Bone marrow (tissue), 2 donors: Measurements from ENCODE around the gene TPM2.

Experiments
- DNase-seq, 2 donors: peaks; one replicate each; lab custom pipeline; 2025; lab: John Stamatoyannopoulos, UW

TPM2 gene

DNA sequence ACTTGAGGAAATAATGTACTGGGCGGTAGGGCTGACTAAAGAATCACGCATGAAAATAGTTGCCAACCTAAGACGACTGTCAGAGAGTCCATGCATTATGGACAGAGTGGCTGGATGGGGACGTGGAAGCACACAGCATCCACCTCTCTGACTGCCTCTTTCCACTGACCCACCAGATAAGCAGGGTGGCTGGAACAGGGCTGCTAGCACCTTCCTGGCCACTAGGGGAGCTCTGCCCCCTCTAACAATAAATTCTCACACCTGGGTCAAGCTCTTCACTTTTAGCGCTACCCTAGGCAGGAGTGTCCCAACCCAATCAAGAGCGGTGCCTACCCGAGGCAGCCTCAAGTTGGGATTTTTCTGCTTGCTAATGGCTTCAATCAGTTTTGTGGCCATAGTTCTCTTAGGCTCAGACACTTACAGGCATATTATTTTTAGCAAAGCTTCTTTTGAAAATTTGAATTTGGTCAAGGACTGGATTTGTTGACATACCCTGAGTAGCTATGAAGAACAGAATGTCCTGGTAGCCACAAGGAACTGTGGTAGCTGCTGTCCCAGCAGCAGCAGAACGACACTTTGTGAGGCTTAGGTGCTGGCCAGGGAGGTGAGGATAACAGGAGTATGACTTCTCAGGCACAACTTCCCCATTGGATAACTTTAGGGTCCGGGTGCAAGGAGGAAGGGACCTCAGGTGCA is 6.9 kb upstream of the TPM2 start:
- peak in 1 of 2 donors; percentile 6 for DNase-seq

- DNase-seq = no peak
These were observed 6.2 kb upstream of the TPM2 start for GRCh38 chr9:35695943-35696401.

DNA sequence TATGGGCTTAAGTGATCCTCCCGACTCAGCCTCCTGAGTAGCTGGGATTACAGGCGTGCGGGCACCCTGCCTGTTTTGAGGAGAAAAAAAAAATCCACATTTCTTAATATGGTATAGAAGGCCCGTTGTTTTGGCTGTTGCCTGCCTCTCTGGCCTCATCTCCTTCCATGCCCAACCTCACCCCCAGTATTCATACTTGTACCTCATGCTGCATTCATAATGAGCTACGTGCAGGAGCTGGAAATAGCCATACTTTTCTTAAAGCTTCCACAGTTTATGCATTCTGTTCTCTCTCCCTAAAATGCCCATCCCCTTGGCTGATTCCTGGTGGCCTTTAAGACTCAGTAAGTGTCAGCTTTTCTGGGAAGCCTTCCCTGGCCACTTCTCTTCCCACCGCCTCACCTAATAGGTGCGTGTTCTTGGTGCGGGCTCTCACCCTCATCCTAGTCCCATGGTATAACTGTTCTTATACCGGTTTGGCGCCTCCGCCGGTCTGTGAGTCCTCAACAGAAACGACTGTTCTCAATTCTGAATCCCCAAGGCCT is 2.1 kb upstream of the TPM2 start:
- DNase-seq = no peak

- no peak for DNase-seq
These were observed 1.6 kb upstream of the TPM2 start for GRCh38 chr9:35691334-35691650.

- peak; percentile 31 to 55 for DNase-seq
These were observed 1.0 kb upstream of the TPM2 start for GRCh38 chr9:35690614-35691333.

DNA sequence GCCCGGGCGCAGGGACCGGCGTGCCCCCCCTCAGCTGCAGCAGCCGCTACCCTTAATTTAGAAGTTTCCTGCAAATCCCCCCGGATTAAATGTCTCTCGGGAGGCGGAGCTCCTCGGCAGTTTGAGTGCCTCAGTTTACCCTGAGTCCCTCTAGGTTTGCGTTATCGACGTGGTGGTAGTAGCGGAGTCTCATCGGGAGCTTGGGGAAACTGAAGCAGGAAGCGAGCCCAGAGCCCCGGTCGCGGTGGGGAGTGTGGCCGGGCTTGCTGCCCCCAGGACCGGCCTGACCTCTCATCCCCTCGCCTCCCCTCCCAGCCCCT is 529 bp upstream of the TPM2 start:
- peak in 1 of 2 donors; percentile 31 for DNase-seq

DNA sequence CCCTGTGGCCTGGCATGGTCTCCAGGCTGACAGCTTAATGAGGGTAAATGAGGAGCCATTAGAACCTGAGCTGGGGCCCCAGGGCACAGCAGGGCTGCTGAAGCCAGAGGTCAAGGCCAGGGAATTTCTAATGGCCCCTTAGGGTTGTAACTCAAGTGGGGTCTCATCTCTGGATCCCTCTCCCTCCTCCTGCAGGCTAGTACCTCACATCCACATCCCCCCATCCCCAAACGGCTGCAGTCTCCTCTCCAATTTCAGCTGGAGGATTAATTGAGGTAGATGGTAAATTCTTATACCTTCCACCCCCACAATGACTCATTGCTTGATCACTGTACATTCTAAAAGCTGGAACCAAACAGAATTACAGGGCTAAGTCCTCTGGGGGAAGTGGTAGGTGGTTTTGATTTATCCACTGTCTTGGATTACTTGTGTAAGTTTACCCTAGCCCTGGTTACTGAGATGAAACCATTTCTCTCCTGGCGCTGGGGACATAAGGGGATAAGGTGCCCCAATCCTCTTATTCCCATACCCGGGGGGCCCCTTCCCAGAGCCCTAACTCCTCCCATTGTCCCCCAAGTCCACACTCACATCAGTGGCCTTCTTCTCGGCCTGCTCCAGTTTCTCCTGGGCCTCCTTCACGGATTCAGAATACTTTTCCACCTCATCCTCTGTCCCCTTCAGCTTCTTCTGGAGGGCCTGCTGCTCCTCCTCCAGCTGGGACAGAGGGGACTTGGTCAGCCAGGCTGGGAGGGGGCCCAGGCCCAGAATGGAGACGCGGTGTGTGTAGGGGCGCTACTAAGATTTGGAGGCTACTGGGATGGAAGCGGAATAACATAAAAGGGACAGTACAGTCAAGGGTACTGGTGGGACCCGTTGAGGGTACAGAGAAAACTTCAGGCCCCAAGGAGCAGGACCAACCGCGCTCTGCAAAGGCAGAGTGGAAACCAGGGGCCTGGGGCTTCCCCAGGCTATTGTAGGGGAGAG is 875 bp downstream of the TPM2 start:
- peak in 1 of 2 donors; percentile 2 for DNase-seq

- DNase-seq = no peak
These were observed 1.7 kb downstream of the TPM2 start for GRCh38 chr9:35687972-35688557.

DNA sequence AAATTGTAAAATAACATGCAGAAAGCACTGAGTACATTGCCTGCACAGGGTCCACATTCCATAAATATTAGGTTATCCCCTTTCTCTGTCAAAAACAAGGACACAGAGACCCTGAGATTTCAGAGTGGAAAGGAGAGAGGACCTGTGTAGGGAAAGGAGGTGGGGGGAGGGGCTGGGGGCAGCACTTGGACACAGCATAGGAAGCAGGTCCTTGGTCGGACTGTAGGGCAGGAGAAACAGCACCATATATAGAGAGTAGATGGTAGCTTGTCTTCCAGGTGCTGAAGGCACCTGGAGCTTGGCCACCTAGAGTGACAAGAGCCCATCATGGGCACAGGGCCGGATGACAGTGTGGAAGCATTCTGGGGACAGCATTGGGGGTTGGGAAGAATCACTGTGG is 2.4 kb downstream of the TPM2 start:
- no peak for DNase-seq

DNA sequence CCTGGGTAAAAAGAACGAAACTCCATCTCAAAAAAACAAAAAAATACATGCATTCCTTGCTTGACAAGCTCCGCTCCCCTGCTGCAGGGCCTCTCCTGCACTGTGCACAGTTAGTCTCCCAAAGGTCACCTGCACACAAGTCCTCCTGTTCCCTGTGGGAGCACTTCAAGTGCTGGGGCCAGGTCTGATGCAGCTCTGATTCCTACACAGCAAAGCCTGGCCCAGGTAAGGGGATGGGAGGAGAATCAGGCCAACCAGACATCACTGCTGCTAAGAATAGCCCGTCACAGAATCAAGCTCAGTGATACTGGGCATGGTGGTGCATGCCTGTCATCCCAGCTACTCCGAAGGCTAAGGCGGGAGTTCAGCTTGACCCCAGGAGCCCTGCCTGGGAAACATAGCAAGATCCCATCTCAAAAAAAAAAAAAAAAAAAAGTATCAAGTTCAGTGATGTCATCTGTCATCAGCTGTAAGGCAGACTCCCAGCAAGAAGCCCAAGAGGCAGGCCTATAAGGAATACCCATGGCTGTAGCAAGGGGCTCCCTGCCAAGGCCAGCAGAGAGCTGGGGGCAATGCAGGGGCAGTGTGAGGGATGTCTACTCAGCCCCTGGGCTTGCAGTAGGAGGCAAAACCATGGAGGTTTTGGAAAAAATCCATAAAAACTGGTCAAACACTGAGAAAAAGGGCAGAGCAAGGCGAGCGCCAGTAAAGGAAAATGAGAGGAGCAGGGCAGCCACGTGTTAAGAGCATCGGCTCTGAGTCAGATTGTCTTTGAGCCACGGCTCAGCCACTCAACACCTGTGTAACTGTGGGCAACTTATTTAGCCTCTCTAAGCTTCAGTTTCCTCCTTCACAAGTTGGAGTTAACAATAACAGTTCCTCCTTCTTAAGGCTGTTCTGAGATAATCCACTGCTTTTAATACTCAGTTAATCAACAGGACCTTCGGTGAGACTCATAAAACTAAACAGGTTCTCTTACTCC is 3.2 kb downstream of the TPM2 start:
- no peak for DNase-seq

DNA sequence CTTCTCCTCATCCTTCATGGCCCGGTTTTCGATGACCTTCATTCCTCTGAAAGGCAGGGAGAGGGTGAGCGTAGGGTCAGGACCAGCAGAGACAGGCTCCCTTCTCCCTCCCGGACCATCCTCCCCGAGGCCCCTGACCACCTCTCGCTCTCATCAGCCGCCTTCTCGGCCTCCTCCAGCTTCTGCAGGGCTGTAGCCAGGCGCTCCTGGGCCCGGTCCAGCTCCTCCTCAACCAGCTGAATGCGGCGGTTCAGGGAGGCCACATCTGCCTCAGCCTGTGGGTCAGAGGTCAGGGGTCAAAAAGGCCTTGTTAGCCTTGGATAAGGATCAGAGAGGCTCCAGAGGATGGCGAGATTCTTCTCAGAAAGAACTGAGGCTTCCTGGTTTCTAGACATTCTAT is 4.2 kb downstream of the TPM2 start:
- no peak for DNase-seq

DNA sequence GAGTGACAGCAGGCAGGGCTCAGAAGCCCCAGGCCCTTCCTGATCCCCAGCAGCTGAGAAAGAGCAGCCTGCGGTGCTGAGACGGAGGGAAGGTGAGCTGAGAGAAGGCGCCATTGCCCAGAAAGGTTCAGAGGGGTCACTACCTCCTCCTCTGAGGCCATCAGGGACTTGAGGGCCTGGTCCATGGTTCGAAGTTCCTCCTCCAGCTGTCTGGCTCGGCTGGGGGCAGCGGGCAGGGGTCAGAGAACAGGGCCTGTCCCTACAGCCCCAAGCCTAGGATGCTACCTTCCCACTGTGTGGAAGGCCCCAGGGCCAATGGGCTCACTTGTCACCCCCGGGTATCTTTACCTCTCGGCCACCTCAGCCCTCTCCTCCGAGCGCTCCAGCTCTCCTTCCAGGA is 4.8 kb downstream of the TPM2 start:
- DNase-seq = no peak

DNA sequence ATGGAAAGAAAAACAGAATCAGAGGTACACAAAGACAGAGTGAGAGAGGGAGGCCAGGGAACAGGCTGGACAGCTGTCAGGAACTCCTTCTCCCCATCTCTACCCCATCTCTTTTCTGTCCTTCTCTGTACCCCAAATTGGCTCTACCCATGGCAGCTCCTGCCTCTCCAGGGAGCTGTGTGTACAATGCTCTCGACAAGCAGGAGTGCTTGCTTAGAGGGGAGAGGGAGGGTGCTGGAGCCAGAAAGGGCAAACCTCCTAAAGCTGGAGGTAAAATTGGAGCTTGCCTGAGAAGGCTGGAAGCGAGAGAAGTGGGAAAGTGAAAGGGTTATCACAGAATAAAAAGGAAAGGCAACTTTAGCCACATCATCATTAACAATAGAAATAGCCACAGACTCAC is 6.4 kb downstream of the TPM2 start:
- DNase-seq = no peak

DNA sequence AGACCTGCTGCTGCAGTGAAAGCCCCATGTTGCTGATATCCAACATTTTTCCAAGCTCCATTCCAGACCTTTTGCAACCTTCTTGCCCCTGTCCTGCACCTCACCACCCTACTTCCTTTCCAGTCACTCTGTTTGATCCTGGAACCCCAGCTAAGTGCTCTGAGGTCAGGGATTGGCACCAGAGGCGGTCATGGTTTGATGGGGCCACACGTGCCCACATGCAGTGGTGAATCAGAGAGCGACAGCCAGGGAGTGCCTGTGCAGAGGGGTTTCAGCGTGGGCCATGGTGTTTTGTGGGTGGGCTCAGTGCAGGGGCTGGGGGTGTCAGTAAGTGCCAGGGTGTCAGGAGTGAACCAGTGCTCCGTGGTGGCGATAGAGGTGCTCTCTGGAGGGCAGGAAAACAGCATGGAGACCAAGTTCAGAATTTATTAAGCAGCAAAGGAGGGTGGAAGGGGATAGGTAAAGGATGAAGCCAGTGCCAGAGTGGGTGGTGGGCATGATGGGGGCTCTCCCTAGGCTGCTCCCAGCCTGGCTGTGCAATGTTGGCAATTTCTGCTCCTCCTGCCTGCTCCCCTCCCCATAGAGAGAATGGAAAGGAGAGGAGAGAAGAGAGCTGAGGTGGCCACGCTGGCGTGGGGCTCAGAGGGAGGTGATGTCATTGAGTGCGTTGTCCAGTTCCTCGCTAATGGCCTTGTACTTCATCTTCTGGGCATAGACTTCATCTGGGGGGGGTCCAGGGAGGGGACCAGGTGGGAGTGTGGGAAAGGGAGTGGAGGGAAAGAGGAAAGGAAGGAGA is 7.0 kb downstream of the TPM2 start:
- no peak for DNase-seq

DNA sequence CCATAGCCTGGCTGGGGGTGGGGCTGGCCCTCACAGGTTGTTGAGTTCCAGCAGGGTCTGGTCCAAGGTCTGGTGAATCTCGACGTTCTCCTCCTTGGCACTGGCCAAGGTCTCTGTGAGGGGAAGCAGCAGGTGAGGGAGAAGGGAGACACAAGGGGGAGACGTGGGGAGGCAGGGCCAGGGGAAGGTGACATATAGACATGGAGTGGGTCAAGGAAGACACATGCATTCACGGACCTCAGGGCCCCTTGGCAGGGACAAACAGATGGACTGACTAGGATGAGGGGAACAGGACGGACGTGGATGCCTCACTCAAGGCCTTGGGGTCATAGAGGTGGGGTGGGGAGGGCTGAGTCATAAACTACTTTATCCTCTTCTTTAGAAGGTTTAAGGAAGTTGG is 7.7 kb downstream of the TPM2 start:
- no peak for DNase-seq

DNA sequence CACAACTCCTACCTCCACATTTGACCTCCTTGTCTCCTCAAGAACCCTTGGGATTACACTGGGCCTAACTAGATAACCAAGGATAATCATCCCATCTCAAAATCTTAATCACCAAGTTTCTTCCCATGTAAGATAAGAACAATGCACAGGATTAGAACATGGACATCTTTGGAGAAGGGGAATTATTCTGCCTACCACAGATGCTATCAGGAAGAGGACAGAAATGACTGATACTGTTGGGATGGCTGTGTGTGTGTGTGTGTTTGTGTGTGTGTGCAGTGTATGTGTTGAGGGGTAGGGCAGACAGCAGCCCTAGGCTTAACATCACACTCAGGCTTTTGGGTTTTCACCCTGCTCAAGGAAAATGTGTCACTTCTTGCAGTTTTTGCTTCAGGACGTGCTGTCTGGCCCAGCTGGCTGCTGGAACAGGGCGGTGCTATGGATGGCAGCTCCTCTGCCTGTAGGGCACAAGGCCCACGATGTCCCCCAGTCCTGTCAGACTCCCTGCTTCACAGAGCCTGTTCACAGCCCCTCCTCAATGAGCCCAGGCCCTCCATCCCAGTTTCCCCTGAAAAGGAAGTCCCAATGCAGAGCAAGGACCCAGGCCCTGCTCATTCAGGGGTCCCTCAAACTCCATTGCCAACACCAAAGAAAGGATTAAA is 8.3 kb downstream of the TPM2 start:
- no peak for DNase-seq

GRCh38 chr9:35680331-35681105 is 9.2 kb downstream of the TPM2 start:
- no peak for DNase-seq

- DNase-seq = no peak
These were observed 9.9 kb downstream of the TPM2 start for GRCh38 chr9:35679766-35680330.
